Measurements from ENCODE around the gene SYCP1. TPM values are rescaled to one million over a fixed set of nuclear protein-coding genes. Genes with fewer than 3 reads are reported as not detected.

Gene SYCP1
- total and polyA plus RNA-seq, 10 of the 15 experiments (the other 5 are each of a cell fraction or from before 2014, with no cell fraction given): not detected

DNA sequence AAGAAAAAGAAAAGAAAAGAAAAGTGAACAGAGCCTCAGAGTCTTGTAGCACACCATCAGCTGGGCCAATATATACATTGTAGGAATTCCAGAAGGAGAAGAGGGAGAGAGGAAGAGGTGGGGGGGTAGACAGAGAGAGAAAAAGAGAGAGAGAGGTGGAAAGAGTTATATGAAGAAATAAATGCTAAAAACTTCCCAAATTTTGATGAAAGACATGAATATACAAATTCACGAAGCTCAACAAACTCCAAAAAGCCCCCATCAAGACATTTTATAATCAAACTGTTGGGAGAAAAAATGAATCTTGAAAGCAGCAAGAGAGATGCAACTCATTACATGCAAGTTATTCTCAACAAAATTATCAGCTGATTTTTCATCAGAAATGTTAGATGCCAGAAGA lies 133.4 kb downstream of the SYCP1 start (continued):
- TF ChIP-seq KDM1A (IDR thresholded peaks at IDR 0.05; ENCODE audit: borderline replicate concordance): no peak

DNA sequence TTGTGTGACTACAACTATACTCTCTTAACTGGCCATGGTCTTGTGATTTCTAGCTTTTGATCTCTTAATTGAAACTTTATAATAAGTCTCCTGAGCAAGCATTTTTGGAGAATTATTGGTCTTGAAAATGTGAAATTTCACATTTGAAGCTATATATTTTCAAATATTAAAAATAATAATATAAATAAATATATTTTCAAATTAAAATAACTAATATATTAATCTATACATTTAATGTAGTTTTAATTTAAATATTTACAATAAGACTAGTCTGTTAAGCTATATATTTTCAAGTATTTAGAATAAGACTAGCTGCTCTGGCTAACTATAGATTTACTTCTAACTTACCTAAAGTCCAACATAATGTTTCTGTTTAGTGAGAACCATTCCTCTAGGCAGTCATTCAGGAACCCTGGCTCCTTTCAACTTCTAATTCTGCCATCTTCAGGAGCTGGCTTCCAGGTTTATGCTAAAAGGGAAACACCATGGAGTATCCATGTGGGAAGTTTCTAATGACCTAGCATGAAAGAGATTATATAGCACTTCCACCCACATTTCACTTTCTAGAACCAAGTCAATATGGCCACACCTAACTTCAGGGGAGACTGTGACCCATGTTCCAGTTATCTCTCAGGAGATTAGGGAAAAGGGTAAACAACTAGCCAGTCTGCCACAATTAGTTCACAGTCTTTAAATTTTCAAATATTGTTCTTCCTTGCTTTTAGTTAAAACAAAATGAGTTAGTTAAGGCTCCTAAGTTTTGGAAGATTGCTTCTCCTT lies 143.0 kb downstream of the SYCP1 start:
- intact Hi-C loops (cut with micrococcal nuclease; ENCODE audit: unreplicated experiment): no loop called here
- TF ChIP-seq SUPT20H (IDR thresholded peaks at IDR 0.05; ENCODE audit: borderline replicate concordance, control insufficient read depth, low read depth, low read length) (no peak), EED (IDR thresholded peaks at IDR 0.05; ENCODE audit: low read depth) (no peak), TBL1XR1 (IDR thresholded peaks at IDR 0.05; ENCODE audit: low read depth, low read length) (no peak), BACH1 (IDR thresholded peaks at IDR 0.05; ENCODE audit: borderline replicate concordance) (no peak), POLR2AphosphoS5 (IDR thresholded peaks at IDR 0.05; ENCODE audit: low read length) (no peak), RAD51 (IDR thresholded peaks at IDR 0.05) (no peak), BMI1 (IDR thresholded peaks at IDR 0.05; ENCODE audit: borderline replicate concordance) (no peak), EP300 (IDR thresholded peaks at IDR 0.05; ENCODE audit: borderline replicate concordance in 1 of 2, control insufficient read depth in 1 of 2, low read depth in 2 of 2, low read length in 2 of 2) (no peak), ZNF622 (IDR thresholded peaks at IDR 0.05) (no peak), PAX5 (IDR thresholded peaks at IDR 0.05; ENCODE audit: borderline replicate concordance, low read depth, low read length) (no peak), SMAD1 (IDR thresholded peaks at IDR 0.05; ENCODE audit: low read depth, partially characterized antibody) (no peak), HDAC2 (IDR thresholded peaks at IDR 0.05) (no peak), MEF2A (IDR thresholded peaks at IDR 0.05; ENCODE audit: insufficient read depth, low read depth, low read length) (no peak), FOS (IDR thresholded peaks at IDR 0.05; ENCODE audit: borderline replicate concordance, extremely low read depth, insufficient read length) (no peak)
- TF ChIP-seq, protein P1, sequence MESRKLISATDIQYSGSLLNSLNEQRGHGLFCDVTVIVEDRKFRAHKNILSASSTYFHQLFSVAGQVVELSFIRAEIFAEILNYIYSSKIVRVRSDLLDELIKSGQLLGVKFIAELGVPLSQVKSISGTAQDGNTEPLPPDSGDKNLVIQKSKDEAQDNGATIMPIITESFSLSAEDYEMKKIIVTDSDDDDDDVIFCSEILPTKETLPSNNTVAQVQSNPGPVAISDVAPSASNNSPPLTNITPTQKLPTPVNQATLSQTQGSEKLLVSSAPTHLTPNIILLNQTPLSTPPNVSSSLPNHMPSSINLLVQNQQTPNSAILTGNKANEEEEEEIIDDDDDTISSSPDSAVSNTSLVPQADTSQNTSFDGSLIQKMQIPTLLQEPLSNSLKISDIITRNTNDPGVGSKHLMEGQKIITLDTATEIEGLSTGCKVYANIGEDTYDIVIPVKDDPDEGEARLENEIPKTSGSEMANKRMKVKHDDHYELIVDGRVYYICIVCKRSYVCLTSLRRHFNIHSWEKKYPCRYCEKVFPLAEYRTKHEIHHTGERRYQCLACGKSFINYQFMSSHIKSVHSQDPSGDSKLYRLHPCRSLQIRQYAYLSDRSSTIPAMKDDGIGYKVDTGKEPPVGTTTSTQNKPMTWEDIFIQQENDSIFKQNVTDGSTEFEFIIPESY (IDR thresholded peaks at IDR 0.05): no peak
- TF ChIP-seq, protein P2, sequence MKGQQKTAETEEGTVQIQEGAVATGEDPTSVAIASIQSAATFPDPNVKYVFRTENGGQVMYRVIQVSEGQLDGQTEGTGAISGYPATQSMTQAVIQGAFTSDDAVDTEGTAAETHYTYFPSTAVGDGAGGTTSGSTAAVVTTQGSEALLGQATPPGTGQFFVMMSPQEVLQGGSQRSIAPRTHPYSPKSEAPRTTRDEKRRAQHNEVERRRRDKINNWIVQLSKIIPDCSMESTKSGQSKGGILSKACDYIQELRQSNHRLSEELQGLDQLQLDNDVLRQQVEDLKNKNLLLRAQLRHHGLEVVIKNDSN (IDR thresholded peaks at IDR 0.05; ENCODE audit: borderline replicate concordance, extremely low read length, insufficient read depth, low read depth, low read length): no peak

More for the DNA sequence above, 143.0 kb downstream of the SYCP1 start:
- RAD21 ChIA-PET (ENCODE audit: unreplicated experiment): no interaction called here
- CTCF ChIA-PET: no interaction called here
- no peak overlapping the region for H2AFZ ChIP-seq (ENCODE audit: control insufficient read depth, low read depth, low read length)
- H3K27me3 ChIP-seq (replicated peaks in 1 of 2; ENCODE audit: control insufficient read depth in 2 of 2, insufficient read depth in 2 of 2, low read length in 1 of 2): no peaks in the 10 kb centered on the region
- in situ Hi-C loops (cut with MboI): no loop called here
- H3K9me3 ChIP-seq (replicated peaks; ENCODE audit: control insufficient read depth, insufficient read depth, low read length): no peaks in the 10 kb centered on the region
- no TSS peak for BruUV-seq (replicated peaks)
- no peak overlapping the region for H3K4me2 ChIP-seq (ENCODE audit: control insufficient read depth, insufficient read depth)
- H3K4me3 ChIP-seq: no peak overlapping the region
- SMC1A ChIA-PET (ENCODE audit: uncharacterized antibody, unreplicated experiment): interaction anchor here (1.0 to 1.1 kb wide), 2 partner anchors 55 to 59 kb away, joined by 3 to 4 read pairs; no protein-coding TSS in a partner anchor
- no peak overlapping the region for H3K27ac ChIP-seq (ENCODE audit: control insufficient read depth, insufficient read depth)
- no peaks in the 10 kb centered on the region for H4K20me1 ChIP-seq (ENCODE audit: control insufficient read depth, insufficient read depth)
- POLR2A ChIA-PET: no interaction called here
- FAIRE-seq: no peak
- H3K36me3 ChIP-seq (ENCODE audit: control insufficient read depth in 2 of 2, insufficient read depth in 2 of 2, low read length in 1 of 2): no peaks in the 10 kb centered on the region
- H3K9ac ChIP-seq (ENCODE audit: control insufficient read depth, insufficient read depth, low read length): no peak overlapping the region
- H3K79me2 ChIP-seq (ENCODE audit: control insufficient read depth, insufficient read depth, low read length): no peaks in the 10 kb centered on the region
- no peak for ATAC-seq
- no peaks in the 10 kb centered on the region for H3K4me1 ChIP-seq (ENCODE audit: control insufficient read depth, insufficient read depth, low read length)
- no peak for DNase-seq (ENCODE audit: low read depth, low spot score)
